ENCODE results near the gene TNFSF8. TPM values are rescaled to one million over a fixed set of nuclear protein-coding genes. Genes with fewer than 3 reads are reported as not detected.

TNFSF8 gene
- total and polyA plus RNA-seq, 2 experiments from 2014 or later: not detected

- DNase-seq (ENCODE audit: low read depth in 1 of 2, low spot score in 1 of 2): no peak
- H3K27ac ChIP-seq: no peak overlapping the region
- no peaks in the 10 kb centered on the region for H3K36me3 ChIP-seq
- H3K4me1 ChIP-seq (ENCODE audit: low read depth): no peaks in the 10 kb centered on the region
- H3K9me3 ChIP-seq (ENCODE audit: low read depth): no peaks in the 10 kb centered on the region
- no peak overlapping the region for H3K4me3 ChIP-seq
- TF ChIP-seq CTCF (IDR thresholded peaks at IDR 0.05; ENCODE audit: low read depth, low read length): no peak
- peaks cover 77% of the 10 kb centered on the region for H3K27me3 ChIP-seq
These were observed 6.2 kb upstream of the TNFSF8 start for GRCh38 chr9:114936581-114936980.

DNA sequence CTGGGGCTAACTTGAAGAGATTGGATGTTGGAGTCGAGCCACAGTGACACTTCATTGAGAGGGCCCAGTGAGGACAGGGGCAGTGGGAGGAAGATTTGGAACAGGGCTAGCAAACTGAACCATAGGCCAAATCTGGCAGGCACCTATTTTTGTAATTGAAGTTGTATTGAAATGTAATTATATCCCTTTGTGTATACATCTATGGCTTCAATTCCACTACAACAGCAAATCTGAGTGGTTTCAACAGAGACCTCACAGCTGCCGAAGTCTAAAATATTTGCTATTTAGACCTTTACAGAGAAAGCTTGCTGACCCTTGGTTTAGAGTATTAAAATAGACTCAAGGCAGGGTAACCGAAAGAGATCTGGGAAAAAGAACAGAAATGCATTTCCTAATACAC, 4.7 kb upstream of the TNFSF8 start:
- no peak for DNase-seq (ENCODE audit: low read depth in 1 of 2, low spot score in 1 of 2)
- no peak for TF ChIP-seq CTCF (IDR thresholded peaks at IDR 0.05; ENCODE audit: low read depth, low read length)
- Histone ChIP-seq H3K4me1 (ENCODE audit: low read depth) (no peaks in the 10 kb centered on the region), H3K36me3 (no peaks in the 10 kb centered on the region), H3K9me3 (ENCODE audit: low read depth) (no peaks in the 10 kb centered on the region), H3K27ac (no peak overlapping the region), H3K27me3 (peaks cover 83% of the 10 kb centered on the region), H3K4me3 (no peak overlapping the region)

DNA sequence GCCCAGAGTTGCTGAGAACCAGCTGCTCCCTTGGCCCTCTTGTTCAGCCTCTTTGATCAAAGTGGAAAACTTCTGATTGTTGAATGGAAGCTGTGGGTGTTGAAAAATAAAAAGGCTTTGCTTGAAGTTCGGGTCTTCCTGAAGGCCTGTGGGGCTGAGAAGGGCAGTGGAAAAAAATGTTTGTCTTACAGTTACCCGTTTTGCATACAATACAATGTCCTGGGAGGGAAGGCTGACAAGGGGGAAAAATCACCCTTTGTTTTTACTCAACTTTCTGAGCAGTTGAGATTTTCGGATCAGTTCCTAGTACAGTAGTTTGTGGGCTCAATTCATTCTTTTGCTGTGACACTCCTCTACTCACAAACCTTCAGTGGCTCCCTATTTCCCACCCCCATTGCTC, 2.1 kb upstream of the TNFSF8 start:
- H3K4me1 ChIP-seq (ENCODE audit: low read depth): no peaks in the 10 kb centered on the region
- H3K27ac ChIP-seq: no peak overlapping the region
- DNase-seq (ENCODE audit: low read depth in 1 of 2, low spot score in 1 of 2): no peak
- H3K9me3 ChIP-seq (ENCODE audit: low read depth): no peaks in the 10 kb centered on the region
- TF ChIP-seq CTCF (IDR thresholded peaks at IDR 0.05; ENCODE audit: low read depth, low read length): no peak
- H3K4me3 ChIP-seq: no peak overlapping the region
- peaks cover 92% of the 10 kb centered on the region for H3K27me3 ChIP-seq
- H3K36me3 ChIP-seq: no peaks in the 10 kb centered on the region

DNA sequence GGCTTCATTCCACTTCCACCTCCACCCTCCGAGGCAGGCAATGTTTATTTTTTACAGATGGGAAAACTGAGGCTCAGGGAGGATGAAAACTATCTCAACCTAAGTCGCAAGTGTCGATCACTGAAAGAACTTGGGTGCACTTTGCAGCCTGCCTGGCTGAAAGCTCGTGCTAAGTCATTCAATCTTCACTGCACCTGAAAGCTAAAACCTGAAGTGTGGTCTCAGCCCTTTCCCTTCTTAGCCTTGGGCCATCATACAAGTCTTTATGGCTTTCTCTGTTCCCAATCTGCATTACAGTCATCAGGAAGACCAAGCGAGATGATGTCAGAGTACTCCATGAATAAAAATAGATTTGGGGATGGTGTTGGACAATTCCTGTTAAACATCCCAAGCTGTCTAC, 1.0 kb upstream of the TNFSF8 start:
- Histone ChIP-seq H3K4me3 (no peak overlapping the region), H3K4me1 (ENCODE audit: low read depth) (no peaks in the 10 kb centered on the region), H3K27ac (no peak overlapping the region), H3K27me3 (peaks cover 90% of the 10 kb centered on the region), H3K9me3 (ENCODE audit: low read depth) (no peaks in the 10 kb centered on the region), H3K36me3 (no peaks in the 10 kb centered on the region)
- no peak for DNase-seq (ENCODE audit: low read depth in 1 of 2, low spot score in 1 of 2)
- no peak for TF ChIP-seq CTCF (IDR thresholded peaks at IDR 0.05; ENCODE audit: low read depth, low read length)

GRCh38 chr9:114929201-114929600, 1.2 kb downstream of the TNFSF8 start:
- TF ChIP-seq CTCF (IDR thresholded peaks at IDR 0.05; ENCODE audit: low read depth, low read length): no peak
- no peak overlapping the region for H3K4me3 ChIP-seq
- no peaks in the 10 kb centered on the region for H3K4me1 ChIP-seq (ENCODE audit: low read depth)
- no peak overlapping the region for H3K27ac ChIP-seq
- peaks cover 96% of the 10 kb centered on the region for H3K27me3 ChIP-seq
- H3K36me3 ChIP-seq: no peaks in the 10 kb centered on the region
- no peak for DNase-seq (ENCODE audit: low read depth in 1 of 2, low spot score in 1 of 2)
- H3K9me3 ChIP-seq (ENCODE audit: low read depth): no peaks in the 10 kb centered on the region

GRCh38 chr9:114928671-114929070, 1.7 kb downstream of the TNFSF8 start:
- Histone ChIP-seq H3K27ac (no peak overlapping the region), H3K4me1 (ENCODE audit: low read depth) (no peaks in the 10 kb centered on the region), H3K27me3 (peaks cover 96% of the 10 kb centered on the region), H3K9me3 (ENCODE audit: low read depth) (no peaks in the 10 kb centered on the region), H3K4me3 (no peak overlapping the region), H3K36me3 (no peaks in the 10 kb centered on the region)
- no peak for DNase-seq (ENCODE audit: low read depth in 1 of 2, low spot score in 1 of 2)
- TF ChIP-seq CTCF (IDR thresholded peaks at IDR 0.05; ENCODE audit: low read depth, low read length): no peak
